Activated CD8-positive, alpha-beta memory T cell treated with anti-CD3 and anti-CD28 coated beads for 36 hours (primary cell): ENCODE data around the gene SLC33A1. TPM values are rescaled to one million over a fixed set of nuclear protein-coding genes. Genes with fewer than 3 reads are reported as not detected.
"Not testable (repeated sequence)": the region's sequence is repeated elsewhere in the genome, so short reads cannot be mapped to it uniquely, and the experiment has no call there.

Experiments
- CTCF ChIA-PET: fragments of 350-600 bp; sonication (Branson Sonifier 250); formaldehyde crosslinking; loops from one replicate; lab custom pipeline; 2021; ENCODE audit warnings: antibody characterized with exemption; lab: Charles Lee
- POLR2A ChIA-PET: fragments of 350-600 bp; sonication (Branson Sonifier 250); formaldehyde crosslinking; loops from one replicate; lab custom pipeline; 2021; ENCODE audit warnings: antibody characterized with exemption; lab: Charles Lee
- total RNA-seq, 2 experiments: library from RNA; stranded (reverse); gene quantifications; one replicate each; pipeline ENCODE4 v1.2.3, GENCODE V29; 2021

The SLC33A1 gene
- total RNA-seq, 2 experiments from 2014 or later, result 21.0 to 22.1 TPM

- ChIA-PET POLR2A (interaction anchor here (2.8 kb wide), 2 partner anchors 16 to 64 kb away, joined by 20 to 22 read pairs; partner anchors contain the start of genes C3orf33 and SLC33A1), CTCF (interaction anchor here (0.7 to 3.8 kb wide), 2 partner anchors 9 to 64 kb away, joined by 3 to 26 read pairs; partner anchors contain the start of gene C3orf33)
Measured at GRCh38 chr3:155869691-155870090, 15.5 kb upstream of the SLC33A1 start.

- CTCF ChIA-PET, result interaction anchor here (0.9 to 2.2 kb wide), 2 partner anchors 8 to 57 kb away, joined by 4 to 6 read pairs; partner anchors contain the start of gene C3orf33
- POLR2A ChIA-PET, result interaction anchor here (1.5 kb wide), 1 partner anchor 9 kb away, joined by 7 read pairs; the partner anchor contains the start of gene SLC33A1
Measured at GRCh38 chr3:155863072-155863784, 9.0 kb upstream of the SLC33A1 start.

- POLR2A ChIA-PET, result interaction anchor here (1.5 kb wide), 1 partner anchor 9 kb away, joined by 7 read pairs; the partner anchor contains the start of gene SLC33A1
Measured at GRCh38 chr3:155862290-155862982, 8.2 kb upstream of the SLC33A1 start.

GRCh38 chr3:155861476-155862183, 7.4 kb upstream of the SLC33A1 start:
- ChIA-PET CTCF (interaction anchor here (2.2 kb wide), 1 partner anchor 56 kb away, joined by 6 read pairs; the partner anchor contains the start of gene C3orf33), POLR2A (interaction anchor here (1.5 kb wide), 1 partner anchor 8 kb away, joined by 7 read pairs; the partner anchor contains the start of gene SLC33A1)

More at GRCh38 chr3:155862290-155862982, 8.2 kb upstream of the SLC33A1 start:
- CTCF ChIA-PET, result interaction anchor here (0.9 to 2.2 kb wide), 2 partner anchors 9 to 56 kb away, joined by 4 to 6 read pairs; partner anchors contain the start of gene C3orf33

GRCh38 chr3:155860424-155860823, 6.2 kb upstream of the SLC33A1 start:
- POLR2A ChIA-PET, CTCF ChIA-PET: not testable (repeated sequence)

GRCh38 chr3:155859859-155860258, 5.6 kb upstream of the SLC33A1 start:
- CTCF ChIA-PET, result no interaction called here
- POLR2A ChIA-PET, result no interaction called here

- POLR2A ChIA-PET, result interaction anchor here (1.2 to 3.0 kb wide), 4 partner anchors 9 to 48 kb away, joined by 3 to 22 read pairs (median 12); partner anchors contain the start of genes C3orf33 and GMPS
- CTCF ChIA-PET, result interaction anchor here (1.1 to 2.1 kb wide), 4 partner anchors 10 to 48 kb away, joined by 3 to 13 read pairs (median 6); partner anchors contain the start of gene C3orf33
Measured at GRCh38 chr3:155853214-155854140, 750 bp downstream of the SLC33A1 start.

- ChIA-PET CTCF (interaction anchor here (1.1 to 1.7 kb wide), 2 partner anchors 9 to 16 kb away, joined by 3 to 4 read pairs; no protein-coding TSS in a partner anchor), POLR2A (interaction anchor here (3.0 kb wide), 1 partner anchor 47 kb away, joined by 18 read pairs; the partner anchor contains the start of gene C3orf33)
Measured at GRCh38 chr3:155852341-155852740, 1.9 kb downstream of the SLC33A1 start.

- CTCF ChIA-PET, result interaction anchor here (1.0 kb wide), 1 partner anchor 29 kb away, joined by 6 read pairs; no protein-coding TSS in a partner anchor
- POLR2A ChIA-PET, result not testable (repeated sequence)
Measured at GRCh38 chr3:155849404-155849803, 4.8 kb downstream of the SLC33A1 start.

- ChIA-PET CTCF (no interaction called here), POLR2A (no interaction called here)
Measured at GRCh38 chr3:155847993-155848392, 6.2 kb downstream of the SLC33A1 start.

- CTCF ChIA-PET, result interaction anchor here (0.6 kb wide), 2 partner anchors 695 to 979 kb away, joined by 3 read pairs; no protein-coding TSS in a partner anchor
- POLR2A ChIA-PET, result interaction anchor here (0.7 kb wide), 1 partner anchor 50 kb away, joined by 4 read pairs; no protein-coding TSS in a partner anchor
Measured at GRCh38 chr3:155846119-155846518, 8.1 kb downstream of the SLC33A1 start.

GRCh38 chr3:155843569-155843968, 10.7 kb downstream of the SLC33A1 start:
- ChIA-PET CTCF (interaction anchor here (1.0 kb wide), 1 partner anchor 10 kb away, joined by 4 read pairs; the partner anchor contains the start of gene SLC33A1), POLR2A (interaction anchor here (0.6 kb wide), 1 partner anchor 11 kb away, joined by 5 read pairs; no protein-coding TSS in a partner anchor)

GRCh38 chr3:155835341-155836071, 18.7 kb downstream of the SLC33A1 start:
- POLR2A ChIA-PET, result no interaction called here
- CTCF ChIA-PET, result interaction anchor here (0.7 kb wide), 1 partner anchor 72 kb away, joined by 3 read pairs; no protein-coding TSS in a partner anchor

GRCh38 chr3:155828490-155829098, 25.6 kb downstream of the SLC33A1 start:
- CTCF ChIA-PET, POLR2A ChIA-PET: not testable (repeated sequence)

- ChIA-PET CTCF (interaction anchor here (0.7 to 1.0 kb wide), 2 partner anchors 9 to 61 kb away, joined by 3 to 4 read pairs; partner anchors contain the start of gene C3orf33), POLR2A (no interaction called here)
Measured at GRCh38 chr3:155815030-155815545, 39.1 kb downstream of the SLC33A1 start.

GRCh38 chr3:155813224-155813623, 41.0 kb downstream of the SLC33A1 start:
- POLR2A ChIA-PET, CTCF ChIA-PET: not testable (repeated sequence)
